Mucosa of descending colon (tissue), 3 donors: ENCODE results near the gene CCR9. TPM values are rescaled to one million over a fixed set of nuclear protein-coding genes. Genes with fewer than 3 reads are reported as not detected.

Experiments used
- ATAC-seq: fragments of 200-7000 bp; cut with Tn5 transposase; one replicate; pipeline ENCODE4 v1.9.1; 2020; ENCODE audit warnings: mild to moderate bottlenecking, moderate library complexity
- DNase-seq, 3 donors: peaks; one replicate each; pipeline ENCODE4 v3.0.0-alpha.2; 2020
- H3K36me3 ChIP-seq: fragments of 200-600 bp; one replicate; pipeline ENCODE4 v1.8.0; 2021; ENCODE audit warnings: low read depth, mild to moderate bottlenecking
- H3K4me1 ChIP-seq: fragments of 200-600 bp; one replicate; pipeline ENCODE4 v1.8.0; 2021; ENCODE audit warnings: low read depth, mild to moderate bottlenecking
- H3K4me3 ChIP-seq: fragments of 200-600 bp; one replicate; pipeline ENCODE4 v1.8.0; 2021; ENCODE audit warnings: mild to moderate bottlenecking
- H3K9me3 ChIP-seq: fragments of 200-600 bp; one replicate; pipeline ENCODE4 v1.8.0; 2021; ENCODE audit warnings: mild to moderate bottlenecking
- CTCF ChIP-seq: fragments of 200-600 bp; IDR thresholded peaks from one replicate; pipeline ENCODE4 v1.8.0; 2022; ENCODE audit warnings: antibody characterized with exemption, mild to moderate bottlenecking
- intact Hi-C, 2 donors: fragments of 100-400 bp; cut with DNase I in 1 of 2; cut with micrococcal nuclease in 1 of 2; formaldehyde crosslinking; loops; one replicate each; pipeline versions ENCODE4 v1.11.0 to v1.11.1; 2022; cut with DNase I, micrococcal nuclease
- total RNA-seq, 3 donors: library from RNA; stranded (reverse); fragmentation: NEBNext Ultra II Directional in 2 of 3; extraction: Animal tissue kit (Norgen Biotek cat#: 25700) in 2 of 3; gene quantifications; one replicate each; pipeline versions ENCODE4 v1.2.1 to v1.2.4, GENCODE V29; 2021 to 2023
- donor health status: DM: no; HTN: no; CAD: no; lungs with moderate emphysema.
- donor health status: DM: no; HTN: no; CAD: no.
- donor health status: DM: no; HTN: yes; CAD: no.

The CCR9 gene
- total RNA-seq, 3 donors from 2014 or later: 0.12 to 0.22 TPM; not detected in 1

GRCh38 chr3:45892161-45892560 lies 5.8 kb downstream of the CCR9 start:
- TF ChIP-seq CTCF: no peak
- ATAC-seq (no peak), DNase-seq (no peak)
- H3K4me3 ChIP-seq: no peak overlapping the region
- no peaks in the 10 kb centered on the region for H3K9me3 ChIP-seq
- H3K36me3 ChIP-seq: no peaks in the 10 kb centered on the region
- intact Hi-C loops: no loop called here
- H3K4me1 ChIP-seq: no peaks in the 10 kb centered on the region

- Histone ChIP-seq H3K4me3 (no peak overlapping the region), H3K9me3 (no peaks in the 10 kb centered on the region), H3K4me1 (no peaks in the 10 kb centered on the region), H3K36me3 (no peaks in the 10 kb centered on the region)
- DNase-seq (no peak), ATAC-seq (no peak)
- intact Hi-C loops: no loop called here
- TF ChIP-seq CTCF: no peak
These were observed 7.7 kb downstream of the CCR9 start for GRCh38 chr3:45894015-45894414.

- H3K4me3 ChIP-seq: no peak overlapping the region
- no peaks in the 10 kb centered on the region for H3K9me3 ChIP-seq
- no peak for TF ChIP-seq CTCF
- H3K4me1 ChIP-seq: no peaks in the 10 kb centered on the region
- no peaks in the 10 kb centered on the region for H3K36me3 ChIP-seq
- DNase-seq (no peak), ATAC-seq (no peak)
- intact Hi-C loops: no loop called here
These were observed 9.5 kb downstream of the CCR9 start for GRCh38 chr3:45895686-45896468.

GRCh38 chr3:45896956-45897355 lies 10.6 kb downstream of the CCR9 start:
- no peak overlapping the region for H3K4me3 ChIP-seq
- no peaks in the 10 kb centered on the region for H3K4me1 ChIP-seq
- intact Hi-C loops: no loop called here
- no peaks in the 10 kb centered on the region for H3K9me3 ChIP-seq
- DNase-seq (no peak), ATAC-seq (peak; percentile 18)
- H3K36me3 ChIP-seq: no peaks in the 10 kb centered on the region
- TF ChIP-seq CTCF: no peak

GRCh38 chr3:45904931-45905330 lies 18.6 kb downstream of the CCR9 start:
- no peaks in the 10 kb centered on the region for H3K36me3 ChIP-seq
- H3K4me1 ChIP-seq: no peaks in the 10 kb centered on the region
- TF ChIP-seq CTCF: no peak
- H3K4me3 ChIP-seq: no peak overlapping the region
- no peak for ATAC-seq
- no peaks in the 10 kb centered on the region for H3K9me3 ChIP-seq
- DNase-seq: no peak
- intact Hi-C loops: no loop called here
